GM19238 (cell line): ENCODE results near the gene TLE4.

ENCODE experiments used
- DNase-seq: peaks from one replicate; pipeline ENCODE4 v3.0.0; 2011; ENCODE audit warnings: low spot score; ENCODE audit not compliant: insufficient read length

Gene TLE4

GRCh38 chr9:79769476-79770275, 197.9 kb downstream of the TLE4 start:
- no peak for DNase-seq

GRCh38 chr9:79774356-79774755, 202.6 kb downstream of the TLE4 start:
- no peak for DNase-seq
